HG03095 (cell line): ENCODE measurements around the gene ENHO.

Experiments
- ATAC-seq: cut with Tn5 transposase; IDR thresholded peaks from one replicate; pipeline ENCODE4 v1.9.1; 2021; ENCODE audit warnings: moderate library complexity; ENCODE audit not compliant: unreplicated experiment

Gene ENHO

GRCh38 chr9:34522971-34523797, at the start of gene ENHO:
Gene ENHO, minus strand, starts transcription at chr9:34522990. Its CDS starts 1,295 bp downstream, at chr9:34521695.
- ATAC-seq: peak; percentile 92

GRCh38 chr9:34572092-34572491, 49.3 kb upstream of the ENHO start:
- no peak for ATAC-seq

GRCh38 chr9:34571481-34571810, 48.7 kb upstream of the ENHO start:
- no peak for ATAC-seq

GRCh38 chr9:34570809-34571480, 48.2 kb upstream of the ENHO start:
- no peak for ATAC-seq

GRCh38 chr9:34570376-34570775, 47.6 kb upstream of the ENHO start:
- ATAC-seq: no peak

- no peak for ATAC-seq
Observed at GRCh38 chr9:34568774-34569173, 46.0 kb upstream of the ENHO start.

GRCh38 chr9:34568133-34568532, 45.3 kb upstream of the ENHO start:
- ATAC-seq: no peak

GRCh38 chr9:34566972-34567371, 44.2 kb upstream of the ENHO start:
- no peak for ATAC-seq

GRCh38 chr9:34566322-34566721, 43.5 kb upstream of the ENHO start:
- no peak for ATAC-seq

GRCh38 chr9:34565856-34566255, 43.1 kb upstream of the ENHO start:
- no peak for ATAC-seq

GRCh38 chr9:34564617-34565016, 41.8 kb upstream of the ENHO start:
- ATAC-seq: no peak

GRCh38 chr9:34563262-34563661, 40.5 kb upstream of the ENHO start:
- no peak for ATAC-seq

GRCh38 chr9:34562135-34562745, 39.5 kb upstream of the ENHO start:
- ATAC-seq: no peak

GRCh38 chr9:34560599-34561214, 37.9 kb upstream of the ENHO start:
- ATAC-seq: no peak

GRCh38 chr9:34559624-34560455, 37.0 kb upstream of the ENHO start:
- ATAC-seq: no peak

- ATAC-seq: no peak
Observed at GRCh38 chr9:34558919-34559623, 36.3 kb upstream of the ENHO start.

- ATAC-seq: no peak
Observed at GRCh38 chr9:34558364-34558763, 35.6 kb upstream of the ENHO start.

- no peak for ATAC-seq
Observed at GRCh38 chr9:34557426-34558321, 34.9 kb upstream of the ENHO start.

- no peak for ATAC-seq
Observed at GRCh38 chr9:34556949-34557348, 34.2 kb upstream of the ENHO start.
